SH-SY5Y (cell line): ENCODE data around the gene CD226.

Source experiments
- GATA2 ChIP-seq: IDR thresholded peaks from 2 replicates; pipeline ENCODE4 v1.6.1; 2011; ENCODE audit warnings: mild to moderate bottlenecking, low read depth, low read length
- GATA3 ChIP-seq: IDR thresholded peaks from 2 replicates; pipeline ENCODE4 v1.6.1; 2011; ENCODE audit warnings: low read depth, mild to moderate bottlenecking, low read length, moderate library complexity

The CD226 gene

DNA sequence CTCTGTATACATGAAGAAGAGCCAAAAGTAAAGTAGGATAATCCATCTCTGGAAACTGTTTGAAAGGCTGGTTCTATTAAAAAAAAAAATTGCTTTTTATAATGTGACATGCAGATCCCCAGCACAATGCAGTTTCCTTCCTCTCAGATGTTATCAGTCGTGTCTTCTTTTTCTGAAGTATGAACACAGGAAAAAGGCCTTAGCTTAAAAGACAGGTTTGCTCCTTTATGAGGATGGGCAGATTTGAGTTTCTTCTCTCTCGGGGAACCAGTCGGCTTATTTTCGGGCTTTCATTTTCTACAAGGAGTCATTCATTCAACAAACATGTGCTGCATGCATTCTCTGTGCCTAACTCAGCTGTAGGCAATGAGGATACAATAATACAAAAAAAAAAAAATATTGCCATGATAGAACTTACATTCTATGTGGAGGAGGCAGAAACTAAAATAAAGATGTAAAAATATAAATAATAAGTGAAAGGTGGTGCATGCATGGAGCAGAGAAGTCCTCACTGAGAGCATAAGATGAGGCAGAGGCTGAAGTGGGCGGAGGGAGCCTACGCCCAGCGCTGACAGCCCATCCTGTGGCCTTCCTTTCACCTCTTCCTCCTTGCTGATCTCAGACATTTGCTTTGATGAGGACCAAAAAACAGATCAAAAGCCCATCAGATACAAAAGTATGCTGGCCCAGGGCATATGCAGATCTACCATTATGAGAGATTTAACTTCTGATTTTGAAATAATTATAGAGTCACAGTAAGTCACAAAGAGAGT, at the start of gene CD226:
TSS of gene CD226 (minus strand) at position 513 of the 773 bp plus-strand sequence. CDS start at position 46, 467 bp downstream.
- no peak for TF ChIP-seq GATA3
- 0 out of 2 replicates have a peak, but pooled peaks have one; percentile 44 for TF ChIP-seq GATA2

DNA sequence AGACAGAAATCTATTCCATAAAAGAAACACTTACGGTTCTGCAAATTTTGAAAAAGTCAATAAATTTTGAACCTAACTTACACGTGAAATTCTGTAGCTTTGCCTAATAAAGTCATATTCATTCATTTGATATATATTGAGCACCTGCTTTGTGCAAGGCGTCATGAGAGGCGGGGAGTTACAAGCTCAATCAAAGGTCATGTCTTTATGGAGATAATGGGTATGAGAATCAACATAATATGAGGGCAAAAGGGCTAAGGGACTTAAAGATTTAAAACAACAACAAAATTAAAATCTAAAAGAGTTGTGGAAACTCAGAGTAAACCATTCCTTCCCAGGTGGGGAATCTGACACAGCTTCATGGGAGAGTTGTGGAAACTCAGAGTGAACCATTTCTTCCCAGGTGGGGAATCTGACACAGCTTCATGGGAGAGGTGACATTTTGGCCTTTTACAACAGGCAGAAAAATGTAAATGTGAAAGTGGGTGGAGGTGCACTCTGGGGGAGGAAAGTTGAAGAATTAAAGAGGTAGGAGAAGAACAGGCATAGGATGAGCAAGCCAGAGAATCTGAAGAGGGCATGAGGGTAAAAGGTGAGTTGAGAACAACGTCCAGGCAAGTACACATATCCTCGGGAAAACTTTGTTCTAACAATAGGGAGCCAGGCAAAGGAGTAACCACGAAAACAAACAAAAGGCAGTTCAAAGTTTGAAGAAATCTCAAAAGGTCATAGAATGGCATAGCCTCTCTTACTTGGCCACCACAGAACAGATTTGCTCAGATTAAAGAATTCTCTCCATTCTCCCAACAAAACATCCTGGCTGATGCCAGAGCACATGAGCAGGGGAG, 49.5 kb upstream of the CD226 start:
- TF ChIP-seq GATA2 (no peak), GATA3 (no peak)

DNA sequence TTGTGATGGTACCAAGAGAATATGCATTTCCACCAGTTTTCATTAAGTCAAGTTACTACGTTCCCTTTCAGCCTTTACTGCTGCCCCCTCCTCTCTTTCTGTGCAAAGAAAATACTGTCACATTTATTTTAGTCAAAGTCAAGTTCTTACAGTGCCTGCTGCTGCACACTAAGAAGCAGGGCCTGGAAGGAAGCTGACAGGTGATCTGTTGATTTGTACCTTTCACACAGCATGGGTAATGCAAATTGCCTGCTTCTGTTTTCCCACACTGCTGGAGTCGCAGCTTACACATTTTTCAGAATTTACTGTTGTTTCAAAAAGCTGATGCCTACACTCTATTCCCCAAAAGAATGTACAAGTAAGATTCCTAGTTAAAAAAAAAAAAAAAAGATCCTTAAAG, 48.7 kb upstream of the CD226 start:
- TF ChIP-seq GATA3: no peak
- no peak for TF ChIP-seq GATA2

DNA sequence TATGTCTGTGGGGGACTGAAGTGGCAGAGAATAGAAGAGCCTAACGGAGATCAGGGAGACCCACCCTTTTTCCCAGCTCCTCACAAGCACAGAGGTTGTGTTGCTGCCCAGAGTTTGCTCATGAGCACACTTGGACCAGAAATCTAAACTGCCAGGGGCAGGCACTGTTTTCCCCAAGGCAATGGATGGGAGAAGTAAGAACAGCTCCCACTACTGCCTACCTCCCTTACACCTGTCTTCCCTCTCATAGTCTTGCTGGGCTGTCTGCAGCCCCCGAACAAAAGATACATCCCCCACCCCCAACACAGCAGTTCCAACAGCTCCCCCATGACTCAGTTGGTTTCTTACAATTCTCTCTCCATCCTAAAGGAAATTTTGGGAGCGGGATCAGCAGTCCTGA, 48.1 kb upstream of the CD226 start:
- TF ChIP-seq GATA3 (no peak), GATA2 (no peak)

GRCh38 chr18:69992776-69993175, 45.1 kb upstream of the CD226 start:
- no peak for TF ChIP-seq GATA2
- TF ChIP-seq GATA3: no peak

DNA sequence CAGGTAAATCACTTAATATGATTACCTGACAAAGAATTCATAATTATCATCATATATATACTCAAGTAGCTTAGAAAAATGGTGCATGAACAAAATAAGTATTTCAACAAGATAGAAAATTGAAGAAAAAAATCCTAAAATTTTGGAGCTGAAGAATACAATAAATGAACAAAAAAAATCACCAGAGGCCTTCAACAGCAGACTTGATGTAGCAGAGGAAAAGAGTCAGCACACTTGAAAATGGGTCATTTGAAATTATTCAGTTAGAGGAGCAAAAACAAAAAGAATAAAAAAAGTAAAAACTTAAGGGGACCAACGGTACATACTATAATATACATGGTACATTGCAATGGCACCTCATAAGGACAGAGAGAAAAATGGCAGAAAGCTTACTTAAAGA, 40.2 kb upstream of the CD226 start:
- TF ChIP-seq GATA3: no peak
- no peak for TF ChIP-seq GATA2

DNA sequence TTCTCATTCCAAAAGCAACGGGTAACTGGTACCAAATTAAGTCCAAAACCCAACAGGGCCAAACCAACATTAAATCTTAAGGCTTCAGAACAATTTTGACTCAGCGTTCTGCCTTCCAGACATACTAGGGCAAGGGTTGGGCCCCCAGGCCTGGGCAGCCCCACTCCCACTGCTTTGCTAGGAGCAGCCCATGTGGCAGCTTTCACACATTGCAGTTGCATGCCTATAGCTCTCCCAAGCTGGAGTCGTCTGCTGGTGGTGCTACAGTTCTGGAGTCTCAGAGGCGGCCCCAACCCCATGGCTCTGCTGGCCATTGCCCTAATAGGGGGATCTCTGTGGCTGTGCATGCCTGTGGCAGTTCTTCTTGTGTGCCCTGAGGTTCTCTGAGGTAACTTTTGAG, 37.6 kb upstream of the CD226 start:
- no peak for TF ChIP-seq GATA3
- TF ChIP-seq GATA2: no peak

GRCh38 chr18:69982417-69982816, 34.7 kb upstream of the CD226 start:
- TF ChIP-seq GATA3: no peak
- no peak for TF ChIP-seq GATA2

GRCh38 chr18:69981948-69982347, 34.3 kb upstream of the CD226 start:
- TF ChIP-seq GATA2: no peak
- no peak for TF ChIP-seq GATA3

GRCh38 chr18:69980982-69981804, 33.5 kb upstream of the CD226 start:
- TF ChIP-seq GATA2: no peak
- TF ChIP-seq GATA3: no peak

GRCh38 chr18:69980509-69980908, 32.8 kb upstream of the CD226 start:
- TF ChIP-seq GATA3 (peak; percentile 98), GATA2 (peak; percentile 84; the same call in 1 of the 2 replicates)

DNA sequence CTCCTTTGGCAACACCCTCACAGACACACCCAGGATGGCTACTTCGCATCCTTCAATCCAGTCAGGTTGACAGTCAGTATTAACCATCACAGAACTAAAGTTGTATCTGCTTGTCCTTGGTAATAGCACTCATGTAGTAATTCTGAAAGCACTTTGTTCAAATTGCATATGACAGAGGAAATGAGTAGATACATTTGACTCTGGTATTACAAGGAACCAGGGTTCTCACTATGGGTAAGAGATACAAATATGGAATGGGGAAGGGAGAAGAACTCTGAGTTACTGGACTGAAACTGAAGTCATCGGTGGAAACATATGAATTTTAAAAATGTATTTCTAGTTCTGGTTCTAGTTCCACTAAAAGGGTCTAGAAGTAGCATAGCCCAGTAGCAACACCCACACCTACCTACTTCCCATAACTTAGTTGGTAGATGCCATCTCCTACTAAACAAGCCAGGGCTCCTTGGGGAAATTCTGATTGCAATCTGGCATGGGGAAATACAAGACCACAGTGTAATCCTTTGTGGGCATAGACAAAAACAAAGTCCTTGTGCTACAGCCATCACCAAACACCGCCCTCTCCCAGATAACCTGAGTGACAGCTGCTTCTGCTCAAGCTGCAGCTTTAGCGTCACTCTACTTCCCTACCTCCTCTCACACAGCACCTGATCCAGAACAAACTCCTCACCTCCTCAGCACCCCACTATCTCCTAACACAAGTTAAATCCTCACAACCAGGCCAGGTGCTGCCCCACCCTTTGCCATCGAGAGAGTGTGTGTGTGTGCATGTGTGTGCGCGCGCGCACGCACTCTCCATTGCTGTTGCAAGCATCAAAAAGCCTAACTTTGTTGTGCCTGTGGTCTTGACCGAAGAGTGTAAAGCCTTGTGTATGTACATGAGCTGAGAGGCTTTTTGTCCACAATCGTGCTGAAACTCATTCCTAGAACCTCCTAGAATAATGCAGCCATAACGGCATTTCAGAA, 31.4 kb upstream of the CD226 start:
- TF ChIP-seq GATA2: no peak
- TF ChIP-seq GATA3: no peak

- no peak for TF ChIP-seq GATA3
- TF ChIP-seq GATA2: no peak
Observed at GRCh38 chr18:69974365-69974764, 26.7 kb upstream of the CD226 start.
